GM12878 (cell line): Measurements from ENCODE around the gene THSD4. TPM values are rescaled to one million over a fixed set of nuclear protein-coding genes. Genes with fewer than 3 reads are reported as not detected.
"Not testable (repeated sequence)": the region's sequence is repeated elsewhere in the genome, so short reads cannot be mapped to it uniquely, and the experiment has no call there.

Experiments
- ATAC-seq: fragments of 200-7000 bp; cut with Tn5 transposase; 3 replicates; pipeline ENCODE4 v1.9.1; 2020; ENCODE audit warnings: mild to moderate bottlenecking, moderate library complexity
- BruUV-seq: library from RNA; stranded (reverse); fragments of 400-500 nt; replicated peaks from 2 replicates; lab custom pipeline; 2021; lab: Mats Ljungman, UMichigan
- CTCF ChIA-PET: fragments of 300-600 bp; sonication (Branson Sonifier 250); formaldehyde crosslinking; extraction: SDS; loops from one replicate; lab custom pipeline; 2021; ENCODE audit warnings: inconsistent platforms; lab: Yijun Ruan, JAX
- POLR2A ChIA-PET: fragments of 350-600 bp; formaldehyde crosslinking; extraction: SDS; loops from one replicate; lab custom pipeline; 2021; ENCODE audit warnings: inconsistent platforms; lab: Charles Lee
- RAD21 ChIA-PET: fragments of 300-600 bp; sonication (Branson Sonifier 250); formaldehyde crosslinking; loops from one replicate; lab custom pipeline; 2023; ENCODE audit warnings: antibody characterized with exemption; ENCODE audit not compliant: unreplicated experiment; lab: Charles Lee
- SMC1A ChIA-PET: fragments of 300-600 bp; sonication (Branson Sonifier 250); formaldehyde crosslinking; loops from one replicate; lab custom pipeline; 2023; ENCODE audit not compliant: unreplicated experiment, uncharacterized antibody; lab: Charles Lee
- DNase-seq: peaks from one replicate; pipeline ENCODE4 v3.0.0-alpha.2; 2011; ENCODE audit warnings: low read depth, low spot score
- FAIRE-seq: peaks from 3 replicates; lab custom pipeline; 2011; peaks lifted over from hg19 to GRCh38; lab: Jason Lieb, UNC
- H2AFZ ChIP-seq: 2 replicates; pipeline ENCODE4 v1.6.0; 2011; ENCODE audit warnings: low read depth, low read length, control low read depth; ENCODE audit not compliant: control insufficient read depth
- H3K27ac ChIP-seq: 2 replicates; pipeline ENCODE4 v1.5.1; 2011; ENCODE audit warnings: control low read depth; ENCODE audit not compliant: control insufficient read depth, insufficient read depth
- H3K27me3 ChIP-seq, 2 experiments: replicated peaks in 1 of 2; 2 replicates each; pipeline versions ENCODE4 v1.6.0 to v1.6.1; 2011; ENCODE audit warnings: low read length in 1 of 2; ENCODE audit not compliant: control insufficient read depth in 2 of 2, insufficient read depth in 2 of 2
- H3K36me3 ChIP-seq, 2 experiments: 2 replicates each; pipeline ENCODE4 v1.5.1; 2011; ENCODE audit warnings: low read length in 1 of 2; ENCODE audit not compliant: control insufficient read depth in 2 of 2, insufficient read depth in 2 of 2
- H3K4me1 ChIP-seq: 2 replicates; pipeline ENCODE4 v1.6.1; 2011; ENCODE audit warnings: mild to moderate bottlenecking, low read length, moderate library complexity, mixed read lengths; ENCODE audit not compliant: control insufficient read depth, insufficient read depth
- H3K4me2 ChIP-seq: 2 replicates; pipeline ENCODE4 v1.6.0; 2011; ENCODE audit warnings: control low read depth; ENCODE audit not compliant: control insufficient read depth, insufficient read depth
- H3K4me3 ChIP-seq: fragments of 200-600 bp; sonication (generic); 2 replicates; pipeline ENCODE4 v1.5.1; 2016
- H3K79me2 ChIP-seq: 2 replicates; pipeline ENCODE4 v1.6.0; 2011; ENCODE audit warnings: low read length; ENCODE audit not compliant: control insufficient read depth, insufficient read depth
- H3K9ac ChIP-seq: 2 replicates; pipeline ENCODE4 v1.8.0; 2011; ENCODE audit warnings: low read length, control low read depth, mixed read lengths; ENCODE audit not compliant: control insufficient read depth, insufficient read depth
- H3K9me3 ChIP-seq: replicated peaks from 3 replicates; pipeline ENCODE4 v1.5.1; 2011; ENCODE audit warnings: mild to moderate bottlenecking, low read length; ENCODE audit not compliant: control insufficient read depth, insufficient read depth
- H4K20me1 ChIP-seq: 2 replicates; pipeline ENCODE4 v1.6.0; 2011; ENCODE audit not compliant: control insufficient read depth, insufficient read depth
- DPF2 ChIP-seq: fragments of 450-650 bp; IDR thresholded peaks from 2 replicates; pipeline ENCODE4 v1.6.1; 2017; ENCODE audit warnings: mild to moderate bottlenecking
- GABPA ChIP-seq: IDR thresholded peaks from 2 replicates; pipeline ENCODE4 v1.6.1; 2014; ENCODE audit warnings: antibody characterized with exemption, low read depth, mild to moderate bottlenecking, inconsistent platforms
- ZNF24 ChIP-seq: fragments of 450-650 bp; IDR thresholded peaks from 2 replicates; pipeline ENCODE4 v1.6.1; 2017; ENCODE audit warnings: antibody characterized with exemption, mild to moderate bottlenecking
- WGBS: methylation state at CpG from one replicate; pipeline ENCODE4 v1.1.6; 2016; ENCODE audit warnings: low lambda C conversion rate; ENCODE audit not compliant: insufficient replicate concordance, insufficient coverage; ENCODE audit errors: missing lambda C conversion rate; 5-methylcytosine and 5-hydroxymethylcytosine counted together
- in situ Hi-C: fragments of 300-500 bp; cut with MboI; formaldehyde crosslinking; loops from 9 replicates; pipeline ENCODE4 v1.14.3; 2018; ENCODE audit warnings: mixed read lengths
- intact Hi-C: fragments of 100-400 bp; cut with micrococcal nuclease; formaldehyde crosslinking; loops from one replicate; pipeline ENCODE4 v1.14.2; 2022; ENCODE audit not compliant: unreplicated experiment
- polyA plus RNA-seq, 11 experiments: library from polyadenylated mRNA; depleted of rRNA in 4 of 11; unstranded in 6 of 11; stranded (reverse) in 5 of 11; fragments of >200 nt; fragmentation: Nextera tagmentation in 4 of 11; fragmentation: Illumina TruSeq in 1 of 11; extraction: Ambion mirVana in 4 of 11; extraction: Trizol in 1 of 11; gene quantifications; 1 replicate in 1 of 11; 2 replicates in 10 of 11; pipeline versions ENCODE4 v1.2.1 to v1.2.3, GENCODE V29; 2011 to 2016; ENCODE audit warnings: inconsistent platforms in 2 of 11, missing spikeins in 2 of 11, low read depth in 1 of 11
- total RNA-seq, 4 experiments: library from RNA; depleted of rRNA in 3 of 4; stranded (reverse); fragments of >200 nt in 3 of 4; fragmentation: Illumina TruSeq in 1 of 4; extraction: Trizol in 1 of 4; gene quantifications; 2 replicates each; pipeline versions ENCODE4 v1.2.1 to v1.2.3, GENCODE V29; 2013 to 2021
- TF ChIP-seq, protein P1 (sequence below): IDR thresholded peaks from 2 replicates; pipeline ENCODE4 v1.6.1; 2011; ENCODE audit warnings: low read depth, mild to moderate bottlenecking, low read length, moderate library complexity, borderline replicate concordance; ENCODE audit errors: extremely low read depth

THSD4 gene
- total and polyA plus RNA-seq, 10 of the 15 experiments (the other 5 are each of a cell fraction or from before 2014, with no cell fraction given), result 0.04 to 0.13 (median 0.05) TPM; not detected in 7

- H3K27ac ChIP-seq, H3K4me3 ChIP-seq, intact Hi-C loops, BruUV-seq, ATAC-seq, H3K9me3 ChIP-seq, H3K27me3 ChIP-seq, H4K20me1 ChIP-seq, RAD21 ChIA-PET, H2AFZ ChIP-seq, H3K4me2 ChIP-seq, in situ Hi-C loops, FAIRE-seq, H3K79me2 ChIP-seq, CTCF ChIA-PET, H3K4me1 ChIP-seq, SMC1A ChIA-PET, DNase-seq, H3K36me3 ChIP-seq, H3K9ac ChIP-seq, POLR2A ChIA-PET: not testable (repeated sequence)
- 30% methylated on average over 3 of the region's 3 CpGs for WGBS
Observed at GRCh38 chr15:71670222-71670621, 555.0 kb downstream of the THSD4 start.

DNA sequence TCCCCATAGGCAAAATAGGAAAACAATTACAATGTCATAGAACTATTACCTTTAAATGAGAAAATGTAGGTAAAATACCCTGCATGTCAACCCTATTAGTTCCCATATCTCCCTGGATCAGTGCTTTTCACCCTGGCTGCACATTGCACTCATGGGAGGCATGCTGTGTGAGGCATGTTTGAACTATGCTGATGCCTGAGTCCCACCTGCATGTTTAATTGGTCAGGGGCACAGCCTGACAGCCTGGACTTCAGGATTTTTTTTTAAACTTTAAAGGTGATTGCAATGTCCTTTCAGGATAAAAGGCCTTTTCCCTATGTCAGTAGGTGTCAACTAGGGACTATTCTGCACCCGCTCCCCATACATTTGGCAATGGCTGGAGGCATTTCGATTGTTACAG is 559.1 kb downstream of the THSD4 start:
- DNase-seq (no peak), FAIRE-seq (no peak), ATAC-seq (no peak)
- intact Hi-C loops (no loop called here), in situ Hi-C loops (no loop called here)
- TF ChIP-seq ZNF24, result no peak
- TF ChIP-seq DPF2, result no peak
- TF ChIP-seq, protein P1, sequence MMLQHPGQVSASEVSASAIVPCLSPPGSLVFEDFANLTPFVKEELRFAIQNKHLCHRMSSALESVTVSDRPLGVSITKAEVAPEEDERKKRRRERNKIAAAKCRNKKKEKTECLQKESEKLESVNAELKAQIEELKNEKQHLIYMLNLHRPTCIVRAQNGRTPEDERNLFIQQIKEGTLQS, result no peak
- TF ChIP-seq GABPA, result no peak
- RAD21 ChIA-PET, result no interaction called here
- Histone ChIP-seq H2AFZ (no peak overlapping the region), H3K79me2 (no peaks in the 10 kb centered on the region), H3K9me3 (no peaks in the 10 kb centered on the region; the same call in 2 of the 3 replicates), H3K36me3 (no peaks in the 10 kb centered on the region), H4K20me1 (no peaks in the 10 kb centered on the region), H3K27me3 (no peaks in the 10 kb centered on the region; a peak in 1 of 4 replicates), H3K27ac (no peak overlapping the region), H3K4me2 (no peak overlapping the region), H3K4me3 (no peak overlapping the region), H3K4me1 (peaks cover 12% of the 10 kb centered on the region), H3K9ac (no peak overlapping the region)
- SMC1A ChIA-PET, result no interaction called here
- CTCF ChIA-PET, result interaction anchor here (1.0 kb wide), 1 partner anchor 99 kb away, joined by 3 read pairs; no protein-coding TSS in a partner anchor
- BruUV-seq, result no TSS peak
- POLR2A ChIA-PET, result no interaction called here
- 41% methylated on average over 2 of the region's 2 CpGs for WGBS
